ENCODE results near the gene UBE4B.
"Not testable (repeated sequence)": the region's sequence is repeated elsewhere in the genome, so short reads cannot be mapped to it uniquely, and the experiment has no call there.

Gene UBE4B

GRCh38 chr1:10171105-10171767 is 138.5 kb downstream of the UBE4B start:
- no peak for DNase-seq

DNA sequence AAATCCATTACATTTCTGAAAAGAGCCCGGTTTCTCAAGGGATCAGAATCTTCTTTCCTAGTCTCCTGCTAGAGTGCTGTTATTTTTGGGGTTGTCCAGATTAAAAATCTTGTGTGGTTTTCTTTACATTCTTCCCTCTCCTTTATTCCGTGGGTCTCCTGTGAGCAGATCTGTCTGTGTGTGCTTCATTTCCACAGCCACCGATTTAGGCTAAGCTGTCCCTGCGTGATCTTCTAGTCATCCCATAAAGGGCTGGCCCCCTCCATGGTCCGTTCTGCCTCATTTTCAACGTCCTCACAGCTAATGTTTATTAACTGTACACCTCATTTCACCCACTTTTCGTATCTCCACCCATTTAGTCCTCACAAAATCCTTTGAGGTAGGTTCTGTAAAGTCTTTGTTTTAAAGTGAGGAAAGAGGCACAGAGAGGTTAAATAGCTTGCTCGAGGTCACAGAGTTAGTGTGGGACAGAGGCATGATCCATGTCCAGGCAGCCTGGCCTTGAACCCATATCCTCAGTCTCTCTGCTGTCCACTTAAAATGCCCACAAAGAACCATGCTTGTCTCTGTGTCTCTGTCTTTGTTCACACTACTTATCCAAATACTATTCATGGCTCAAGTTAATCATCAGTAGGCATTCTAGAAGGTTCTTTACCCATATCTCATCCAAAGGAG is 139.4 kb downstream of the UBE4B start:
- no peak for DNase-seq

DNA sequence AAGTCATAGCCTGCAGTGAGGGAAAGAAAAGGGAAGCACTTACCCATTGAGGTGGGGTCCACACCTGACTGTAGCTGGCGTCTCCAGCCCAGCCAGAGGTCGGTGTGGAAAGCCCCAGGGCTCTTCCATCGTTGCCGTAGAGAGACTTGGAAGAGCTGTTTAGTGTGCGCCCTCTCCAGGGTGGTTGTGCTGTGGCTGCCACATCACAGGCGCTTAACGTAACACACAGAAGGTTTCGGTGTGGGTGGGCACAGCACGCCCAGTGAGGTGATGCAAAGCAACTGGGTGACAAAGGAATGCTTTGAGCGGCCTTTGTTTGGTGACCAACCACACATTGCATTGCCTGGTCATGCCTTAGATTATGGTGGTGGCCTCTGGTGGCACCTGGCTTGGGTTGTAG is 140.8 kb downstream of the UBE4B start:
- no peak for DNase-seq

DNA sequence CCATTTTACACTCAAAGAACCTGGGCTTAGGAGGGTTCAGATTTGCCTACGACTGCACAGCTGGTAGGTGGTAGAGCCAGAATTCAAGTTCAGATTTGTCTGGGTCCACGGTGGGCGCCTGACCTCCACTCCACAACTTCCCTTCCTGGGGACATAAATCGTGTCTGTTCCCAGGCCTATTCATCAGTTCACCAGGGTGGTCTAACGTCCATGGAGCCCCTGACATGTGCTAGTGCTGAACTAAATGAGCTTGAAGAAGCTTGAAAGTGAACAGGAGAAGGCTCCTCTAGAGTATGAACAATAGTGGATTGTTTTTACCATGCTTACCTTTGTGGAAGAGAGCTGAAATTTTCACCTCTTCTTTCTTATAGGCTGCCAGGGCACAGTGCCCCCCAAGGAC is 145.1 kb downstream of the UBE4B start:
- DNase-seq = no peak

- peak in 14 of 51 donors; percentile 2 to 47 (median 12) for DNase-seq
These were observed 146.0 kb downstream of the UBE4B start for GRCh38 chr1:10178597-10179405.

- peak in 35 of 51 donors; percentile 5 to 68 (median 28) for DNase-seq
These were observed 146.8 kb downstream of the UBE4B start for GRCh38 chr1:10179406-10180091.

- no peak for DNase-seq
These were observed 148.4 kb downstream of the UBE4B start for GRCh38 chr1:10181154-10181553.

GRCh38 chr1:10185759-10186158 is 153.0 kb downstream of the UBE4B start:
- DNase-seq = no peak

DNA sequence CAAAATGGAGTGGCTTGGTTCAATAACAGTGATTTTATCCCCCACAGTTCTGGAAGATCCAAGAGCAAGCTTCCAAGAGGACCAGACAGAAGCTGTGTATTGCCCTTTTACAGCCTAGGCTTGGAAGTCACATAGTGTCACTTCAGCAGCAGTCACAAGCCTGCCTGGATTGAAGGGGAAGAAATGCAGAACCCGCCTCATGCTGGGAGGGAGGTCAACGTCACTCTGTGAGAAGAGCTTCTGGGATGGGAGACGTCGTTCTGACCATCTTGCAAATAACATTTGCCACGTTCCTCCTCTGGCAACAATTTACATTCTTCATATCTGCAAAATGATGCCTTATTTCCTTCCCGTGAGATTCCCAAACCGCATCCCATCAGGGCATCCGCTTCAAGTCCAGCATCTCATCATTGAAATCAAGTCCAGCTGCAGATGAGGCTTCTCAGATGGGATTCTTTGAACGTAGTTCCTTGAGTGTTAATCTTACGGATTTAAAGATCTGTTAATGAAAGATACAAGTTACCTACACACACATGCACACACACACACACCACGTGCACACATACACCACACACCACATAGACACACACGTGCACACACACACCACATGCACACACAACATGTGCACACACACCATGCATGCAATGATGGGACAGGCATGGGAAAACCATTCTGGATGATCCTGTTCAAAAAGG is 153.7 kb downstream of the UBE4B start:
- DNase-seq = no peak

DNA sequence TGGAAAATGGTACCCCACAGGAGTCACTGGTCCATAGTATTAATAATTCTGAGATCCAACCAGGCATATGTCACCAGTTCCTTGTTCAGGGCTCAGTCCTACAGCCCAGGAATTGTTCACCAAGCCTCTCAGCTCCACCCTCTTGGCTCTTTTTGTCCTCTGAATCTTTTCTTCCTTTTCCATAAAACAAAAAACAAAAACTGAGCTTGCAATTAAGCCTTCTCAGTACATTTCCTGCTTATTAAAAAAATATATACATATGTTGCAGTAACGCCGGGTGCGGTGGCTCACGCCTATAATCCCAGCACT is 154.2 kb downstream of the UBE4B start:
- no peak for DNase-seq

DNA sequence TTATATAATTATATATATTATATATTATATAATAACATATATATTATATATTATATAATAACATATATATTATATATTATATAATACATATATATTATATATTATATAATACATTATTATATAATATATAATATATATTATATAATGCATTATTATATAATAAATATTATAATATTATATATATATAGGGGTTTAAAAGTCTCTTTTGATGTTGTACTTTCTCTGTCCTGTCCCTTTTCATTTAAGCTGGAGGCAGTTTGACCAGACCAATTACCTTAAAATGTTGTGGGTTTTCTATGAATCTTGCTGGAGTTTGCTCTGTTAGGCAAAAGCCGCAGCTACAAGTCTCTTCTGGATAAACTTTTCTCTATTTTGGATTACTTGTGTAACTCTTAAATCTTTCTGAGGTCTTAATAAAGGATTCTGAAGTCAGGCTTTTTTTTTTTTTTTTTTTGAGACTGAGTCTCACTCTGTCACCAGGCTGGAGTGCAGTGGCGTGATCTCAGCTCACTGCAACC is 155.4 kb downstream of the UBE4B start:
- no peak for DNase-seq

DNA sequence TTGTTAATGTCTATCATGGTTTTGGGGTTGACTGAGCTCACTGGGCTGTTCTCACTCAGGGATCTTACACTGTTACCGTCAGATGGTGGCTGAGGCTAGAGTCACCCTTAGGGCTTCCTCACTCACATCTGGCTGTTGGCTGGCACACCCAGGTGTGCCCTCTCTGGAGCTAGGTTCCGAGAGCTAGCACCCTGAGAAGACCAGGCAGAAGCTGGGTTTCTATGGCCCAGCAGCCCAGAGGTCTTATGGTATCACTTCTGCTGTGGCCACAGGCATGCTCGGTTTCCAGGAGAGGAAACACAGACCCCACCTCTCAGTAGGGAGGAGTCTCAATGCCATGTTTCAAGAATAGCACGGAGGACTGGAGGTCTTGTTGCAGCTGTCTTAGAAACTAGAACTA is 156.9 kb downstream of the UBE4B start:
- no peak for DNase-seq

- no peak for DNase-seq
These were observed 159.5 kb downstream of the UBE4B start for GRCh38 chr1:10192263-10192662.

DNA sequence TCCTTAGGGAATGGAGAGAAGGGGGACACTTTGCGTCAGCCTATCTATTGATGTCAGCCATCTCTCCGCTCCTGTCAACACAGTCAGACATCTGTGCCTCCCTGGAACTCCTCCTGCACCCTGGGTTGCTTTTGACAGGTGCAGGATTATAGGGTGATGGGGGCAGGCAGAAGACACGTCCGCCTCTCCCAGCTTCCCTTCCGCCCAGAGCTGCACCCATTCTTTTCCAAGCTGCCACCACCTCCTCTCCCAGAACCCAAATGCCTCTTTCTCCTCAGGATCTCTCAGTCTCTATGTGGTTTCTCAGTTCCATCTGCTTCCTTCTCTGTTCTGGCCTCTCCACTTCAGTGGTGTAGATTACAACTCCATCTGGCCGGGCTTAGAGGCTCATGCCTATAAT is 160.5 kb downstream of the UBE4B start:
- DNase-seq = no peak

DNA sequence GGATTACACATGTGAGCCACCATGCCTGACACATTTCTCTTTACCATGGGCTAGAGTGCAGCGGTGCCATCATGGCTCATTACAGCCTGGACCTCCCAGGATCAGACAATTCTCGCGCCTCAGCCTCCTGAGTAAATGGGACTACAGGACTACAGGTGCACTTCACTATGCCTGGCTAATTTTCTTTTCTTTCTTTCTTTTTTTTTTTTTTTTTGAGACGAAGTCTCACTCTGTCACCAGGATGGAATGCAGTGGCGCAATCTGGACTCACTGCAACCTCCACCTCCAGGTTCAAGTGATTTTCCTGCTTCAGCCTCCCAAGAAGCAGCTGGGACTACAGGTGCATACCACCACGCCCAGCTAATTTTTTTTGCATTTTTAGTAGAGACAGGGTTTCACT is 162.8 kb downstream of the UBE4B start:
- no peak for DNase-seq

GRCh38 chr1:10196976-10197375 is 164.2 kb downstream of the UBE4B start:
- no peak for DNase-seq

GRCh38 chr1:10200620-10201019 is 167.9 kb downstream of the UBE4B start:
- no peak for DNase-seq

DNA sequence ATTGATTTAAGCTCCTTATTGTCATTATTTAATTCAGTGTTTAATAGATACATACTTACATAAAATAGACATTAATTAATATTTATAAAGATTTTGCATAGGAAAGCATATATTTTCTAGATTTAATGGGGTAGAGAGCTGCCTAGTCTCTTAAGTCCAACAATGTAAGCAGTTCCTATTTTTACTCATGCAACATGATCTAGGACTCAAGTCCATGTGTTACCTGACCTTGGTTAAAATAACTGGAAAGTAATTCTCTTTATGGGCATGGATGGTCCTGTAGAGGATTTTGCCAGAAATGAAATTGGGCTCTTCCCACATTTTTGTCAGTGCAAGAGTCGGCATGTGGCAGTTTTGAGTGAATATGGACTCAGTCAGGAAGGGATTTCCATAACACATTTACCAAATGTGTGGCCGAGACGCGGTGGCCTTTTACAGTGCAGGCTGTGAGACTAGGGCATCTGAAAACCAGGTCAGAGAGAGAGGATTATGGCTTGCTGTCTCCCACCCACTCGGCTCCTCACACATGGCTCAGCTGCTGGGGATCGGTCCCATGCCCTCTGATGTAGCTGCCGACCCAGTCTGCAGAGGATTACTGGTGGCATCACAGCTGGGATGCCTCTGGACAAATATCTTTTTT is 171.4 kb downstream of the UBE4B start:
- no peak for DNase-seq

DNA sequence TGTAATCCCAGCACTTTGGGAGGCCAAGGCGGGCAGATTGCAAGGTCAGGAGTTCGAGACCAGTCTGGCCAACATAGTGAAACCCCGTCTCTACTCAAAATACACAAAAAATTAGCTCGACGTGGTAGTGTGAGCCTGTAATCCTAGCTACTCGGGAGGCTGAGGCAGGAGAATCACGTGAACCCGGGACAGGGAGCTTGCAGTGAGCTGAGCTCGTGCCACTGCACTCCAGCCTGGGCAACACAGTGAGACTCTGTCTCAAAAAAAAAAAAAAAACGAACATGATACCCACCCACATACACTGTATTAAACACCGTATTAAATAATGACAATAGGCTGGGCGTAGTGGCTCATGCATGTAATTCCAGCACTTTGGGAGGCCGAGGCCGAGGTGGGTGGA is 172.4 kb downstream of the UBE4B start:
- not testable (repeated sequence) for DNase-seq

GRCh38 chr1:10207810-10208209 is 175.1 kb downstream of the UBE4B start:
- DNase-seq = no peak

GRCh38 chr1:10208537-10208936 is 175.8 kb downstream of the UBE4B start:
- peak in 1 of 51 donors; percentile 3 for DNase-seq

Data from hypothalamus (tissue), 51 donors.